Measurements from ENCODE around the gene DBNL.

DNA sequence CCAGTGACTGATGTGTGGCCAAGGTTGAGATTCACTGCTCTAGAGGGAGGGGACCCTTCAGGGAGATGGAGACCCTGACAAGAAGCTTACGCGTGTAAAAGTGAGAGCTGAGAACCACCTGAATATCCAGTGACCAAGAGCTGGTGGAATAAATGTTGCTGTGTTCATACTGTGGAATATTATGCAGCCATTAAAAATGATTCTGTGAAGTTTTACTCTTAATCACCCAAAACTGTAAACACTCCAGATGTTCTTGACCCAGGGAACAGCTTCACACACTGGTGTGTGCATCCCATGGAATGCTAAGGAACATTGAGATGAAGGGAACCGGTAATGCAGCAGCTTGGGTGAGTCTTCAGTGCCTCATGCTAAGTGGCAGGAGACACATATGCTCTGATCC, 42.1 kb downstream of the DBNL start:
- TF ChIP-seq, protein P1, sequence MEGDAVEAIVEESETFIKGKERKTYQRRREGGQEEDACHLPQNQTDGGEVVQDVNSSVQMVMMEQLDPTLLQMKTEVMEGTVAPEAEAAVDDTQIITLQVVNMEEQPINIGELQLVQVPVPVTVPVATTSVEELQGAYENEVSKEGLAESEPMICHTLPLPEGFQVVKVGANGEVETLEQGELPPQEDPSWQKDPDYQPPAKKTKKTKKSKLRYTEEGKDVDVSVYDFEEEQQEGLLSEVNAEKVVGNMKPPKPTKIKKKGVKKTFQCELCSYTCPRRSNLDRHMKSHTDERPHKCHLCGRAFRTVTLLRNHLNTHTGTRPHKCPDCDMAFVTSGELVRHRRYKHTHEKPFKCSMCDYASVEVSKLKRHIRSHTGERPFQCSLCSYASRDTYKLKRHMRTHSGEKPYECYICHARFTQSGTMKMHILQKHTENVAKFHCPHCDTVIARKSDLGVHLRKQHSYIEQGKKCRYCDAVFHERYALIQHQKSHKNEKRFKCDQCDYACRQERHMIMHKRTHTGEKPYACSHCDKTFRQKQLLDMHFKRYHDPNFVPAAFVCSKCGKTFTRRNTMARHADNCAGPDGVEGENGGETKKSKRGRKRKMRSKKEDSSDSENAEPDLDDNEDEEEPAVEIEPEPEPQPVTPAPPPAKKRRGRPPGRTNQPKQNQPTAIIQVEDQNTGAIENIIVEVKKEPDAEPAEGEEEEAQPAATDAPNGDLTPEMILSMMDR (IDR thresholded peaks at IDR 0.05): no peak
- no peak for TF ChIP-seq POLR2A (IDR thresholded peaks at IDR 0.05)

Measured in testis (tissue), 2 donors.